SKM-1 (cell line): ENCODE results near the gene TRAIP.

Source experiments
- DNase-seq: peaks from one replicate; lab custom pipeline; 2025; ENCODE audit not compliant: unreplicated experiment; lab: John Stamatoyannopoulos, UW

Gene TRAIP

GRCh38 chr3:49876567-49876966 lies 20.2 kb upstream of the TRAIP start:
- no peak for DNase-seq

GRCh38 chr3:49873623-49874022 lies 17.3 kb upstream of the TRAIP start:
- no peak for DNase-seq

GRCh38 chr3:49872801-49873281 lies 16.5 kb upstream of the TRAIP start:
- DNase-seq: peak; percentile 40

GRCh38 chr3:49871531-49872153 lies 15.3 kb upstream of the TRAIP start:
- no peak for DNase-seq

GRCh38 chr3:49869525-49870126 lies 13.3 kb upstream of the TRAIP start, which contains the start of gene CAMKV:
TSS of gene CAMKV (minus strand) at chr3:49869906. CDS start at chr3:49862388, 7,518 bp downstream.
- no peak for DNase-seq

GRCh38 chr3:49868862-49869466 lies 12.6 kb upstream of the TRAIP start:
- DNase-seq: peak; percentile 26

GRCh38 chr3:49867871-49868321 lies 11.5 kb upstream of the TRAIP start:
- no peak for DNase-seq

GRCh38 chr3:49867400-49867799 lies 11.0 kb upstream of the TRAIP start:
- DNase-seq: no peak

- no peak for DNase-seq
Observed at GRCh38 chr3:49865198-49865784, 8.9 kb upstream of the TRAIP start.

- DNase-seq: no peak
Observed at GRCh38 chr3:49864505-49864904, 8.1 kb upstream of the TRAIP start.

GRCh38 chr3:49859576-49860305 lies 3.4 kb upstream of the TRAIP start:
- DNase-seq: no peak

- no peak for DNase-seq
Observed at GRCh38 chr3:49855662-49856061, 702 bp downstream of the TRAIP start.

GRCh38 chr3:49845694-49846093 lies 10.7 kb downstream of the TRAIP start:
- no peak for DNase-seq

- DNase-seq: no peak
Observed at GRCh38 chr3:49844464-49845183, 11.7 kb downstream of the TRAIP start.

- no peak for DNase-seq
Observed at GRCh38 chr3:49842843-49843517, 13.4 kb downstream of the TRAIP start.

GRCh38 chr3:49841806-49842205 lies 14.6 kb downstream of the TRAIP start:
- DNase-seq: no peak

GRCh38 chr3:49841126-49841696 lies 15.2 kb downstream of the TRAIP start:
- DNase-seq: no peak

GRCh38 chr3:49840388-49840787 lies 16.0 kb downstream of the TRAIP start:
- DNase-seq: no peak

- peak; percentile 63 for DNase-seq
Observed at GRCh38 chr3:49839193-49839809, 17.1 kb downstream of the TRAIP start.
